Activated CD4-positive, alpha-beta memory T cell treated with anti-CD3 and anti-CD28 coated beads, Interleukin-2, amount 10 ng/mL, durations not matched to agents 7 days and 5 days (primary cell): ENCODE results near the gene FOSL2. TPM values are rescaled to one million over a fixed set of nuclear protein-coding genes. Genes with fewer than 3 reads are reported as not detected.

Source experiments
- CTCF ChIA-PET: fragments of 350-600 bp; sonication (Branson Sonifier 250); formaldehyde crosslinking; loops from one replicate; lab custom pipeline; 2021; ENCODE audit warnings: antibody characterized with exemption, inconsistent platforms; lab: Charles Lee
- POLR2A ChIA-PET: fragments of 350-600 bp; sonication (Branson Sonifier 250); formaldehyde crosslinking; loops from one replicate; lab custom pipeline; 2021; ENCODE audit warnings: antibody characterized with exemption; lab: Charles Lee
- DNase-seq: peaks from one replicate; pipeline ENCODE4 v3.0.0-alpha.2; 2020
- H3K27ac Mint-ChIP-seq: one replicate; pipeline ENCODE4 v1.8.0; 2021; ENCODE audit warnings: mild to moderate bottlenecking, mixed read lengths
- H3K27me3 Mint-ChIP-seq: one replicate; pipeline ENCODE4 v1.8.0; 2021; ENCODE audit warnings: mixed read lengths
- H3K36me3 Mint-ChIP-seq: one replicate; pipeline ENCODE4 v1.8.0; 2021; ENCODE audit warnings: low read depth, mixed read lengths
- H3K4me1 Mint-ChIP-seq: one replicate; pipeline ENCODE4 v1.8.0; 2021; ENCODE audit warnings: mixed read lengths
- H3K4me3 Mint-ChIP-seq: one replicate; pipeline ENCODE4 v1.8.0; 2021; ENCODE audit warnings: mild to moderate bottlenecking, mixed read lengths
- H3K9me3 Mint-ChIP-seq: one replicate; pipeline ENCODE4 v1.8.0; 2021; ENCODE audit warnings: mixed read lengths
- total RNA-seq, 2 experiments: library from RNA; stranded (reverse); gene quantifications; one replicate each; pipeline ENCODE4 v1.2.3, GENCODE V29; 2021

The FOSL2 gene
- total RNA-seq, 2 experiments from 2014 or later = 96.4 to 100 TPM

- Mint-ChIP-seq H3K27me3 (no peaks in the 10 kb centered on the region), H3K4me1 (peaks cover 68% of the 10 kb centered on the region), H3K4me3 (no peak overlapping the region), H3K36me3 (peaks cover 13% of the 10 kb centered on the region), H3K27ac (no peak overlapping the region), H3K9me3 (peaks cover 13% of the 10 kb centered on the region)
- CTCF ChIA-PET = no interaction called here
- POLR2A ChIA-PET = interaction anchor here (0.7 to 1.1 kb wide), 6 partner anchors 11 to 158 kb away, joined by 3 to 4 read pairs (median 3); partner anchors contain the start of gene FOSL2
- no peak for DNase-seq
Observed at GRCh38 chr2:28433935-28434599, 41.4 kb downstream of the FOSL2 start.

- Mint-ChIP-seq H3K4me3 (no peak overlapping the region), H3K27me3 (no peaks in the 10 kb centered on the region), H3K36me3 (peaks cover 11% of the 10 kb centered on the region), H3K9me3 (peaks cover 13% of the 10 kb centered on the region), H3K4me1 (peaks cover 65% of the 10 kb centered on the region), H3K27ac (no peak overlapping the region)
- POLR2A ChIA-PET = interaction anchor here (0.7 to 1.1 kb wide), 7 partner anchors 9 to 159 kb away, joined by 3 to 4 read pairs (median 3); partner anchors contain the start of gene FOSL2
- no peak for DNase-seq
- CTCF ChIA-PET = interaction anchor here (1.2 kb wide), 1 partner anchor 18 kb away, joined by 5 read pairs; no protein-coding TSS in a partner anchor
Observed at GRCh38 chr2:28434600-28434989, 41.9 kb downstream of the FOSL2 start.

- no peaks in the 10 kb centered on the region for H3K27me3 Mint-ChIP-seq
- ChIA-PET POLR2A (interaction anchor here (0.6 to 1.1 kb wide), 4 partner anchors 10 to 159 kb away, joined by 3 to 4 read pairs (median 3); no protein-coding TSS in a partner anchor), CTCF (interaction anchor here (0.8 to 1.3 kb wide), 3 partner anchors 11 to 21 kb away, joined by 4 to 5 read pairs (median 4); no protein-coding TSS in a partner anchor)
- peaks cover 58% of the 10 kb centered on the region for H3K4me1 Mint-ChIP-seq
- DNase-seq = no peak
- peaks cover 13% of the 10 kb centered on the region for H3K9me3 Mint-ChIP-seq
- no peak overlapping the region for H3K4me3 Mint-ChIP-seq
- H3K27ac Mint-ChIP-seq = no peak overlapping the region
- H3K36me3 Mint-ChIP-seq = peaks cover 10% of the 10 kb centered on the region
Observed at GRCh38 chr2:28435241-28435640, 42.6 kb downstream of the FOSL2 start.

- DNase-seq = no peak
- Mint-ChIP-seq H3K4me3 (no peak overlapping the region), H3K36me3 (peaks cover 10% of the 10 kb centered on the region), H3K4me1 (peaks cover 52% of the 10 kb centered on the region), H3K27me3 (no peaks in the 10 kb centered on the region), H3K9me3 (peaks cover 13% of the 10 kb centered on the region), H3K27ac (no peak overlapping the region)
- ChIA-PET POLR2A (interaction anchor here (0.6 to 1.0 kb wide), 2 partner anchors 11 to 44 kb away, joined by 3 read pairs; no protein-coding TSS in a partner anchor), CTCF (interaction anchor here (0.8 to 1.3 kb wide), 3 partner anchors 11 to 22 kb away, joined by 4 to 5 read pairs (median 4); no protein-coding TSS in a partner anchor)
Observed at GRCh38 chr2:28435814-28436351, 43.2 kb downstream of the FOSL2 start.

- Mint-ChIP-seq H3K36me3 (peaks cover 7% of the 10 kb centered on the region), H3K27me3 (no peaks in the 10 kb centered on the region), H3K9me3 (peaks cover 13% of the 10 kb centered on the region), H3K27ac (no peak overlapping the region), H3K4me3 (no peak overlapping the region), H3K4me1 (peaks cover 45% of the 10 kb centered on the region)
- POLR2A ChIA-PET = no interaction called here
- CTCF ChIA-PET = interaction anchor here (1.3 kb wide), 1 partner anchor 23 kb away, joined by 4 read pairs; no protein-coding TSS in a partner anchor
- no peak for DNase-seq
Observed at GRCh38 chr2:28436525-28437051, 43.9 kb downstream of the FOSL2 start.

GRCh38 chr2:28437149-28437835, 44.6 kb downstream of the FOSL2 start:
- Mint-ChIP-seq H3K4me1 (peaks cover 45% of the 10 kb centered on the region), H3K9me3 (peaks cover 13% of the 10 kb centered on the region), H3K27me3 (no peaks in the 10 kb centered on the region), H3K36me3 (peaks cover 13% of the 10 kb centered on the region), H3K27ac (no peak overlapping the region), H3K4me3 (no peak overlapping the region)
- POLR2A ChIA-PET = interaction anchor here (0.6 kb wide), 1 partner anchor 781 kb away, joined by 3 read pairs; no protein-coding TSS in a partner anchor
- CTCF ChIA-PET = interaction anchor here (1.4 kb wide), 1 partner anchor 12 kb away, joined by 3 read pairs; no protein-coding TSS in a partner anchor
- no peak for DNase-seq

- no peak for DNase-seq
- Mint-ChIP-seq H3K27ac (no peak overlapping the region), H3K27me3 (no peaks in the 10 kb centered on the region), H3K4me3 (no peak overlapping the region), H3K4me1 (peaks cover 45% of the 10 kb centered on the region), H3K36me3 (peaks cover 13% of the 10 kb centered on the region), H3K9me3 (peaks cover 10% of the 10 kb centered on the region)
- ChIA-PET CTCF (interaction anchor here (0.6 to 1.4 kb wide), 3 partner anchors 11 to 255 kb away, joined by 3 to 4 read pairs (median 4); no protein-coding TSS in a partner anchor), POLR2A (interaction anchor here (0.6 kb wide), 1 partner anchor 782 kb away, joined by 3 read pairs; no protein-coding TSS in a partner anchor)
Observed at GRCh38 chr2:28437918-28438317, 45.3 kb downstream of the FOSL2 start.

- ChIA-PET CTCF (interaction anchor here (0.6 to 1.4 kb wide), 2 partner anchors 10 to 255 kb away, joined by 3 to 4 read pairs; no protein-coding TSS in a partner anchor), POLR2A (no interaction called here)
- Mint-ChIP-seq H3K4me3 (no peak overlapping the region), H3K27me3 (no peaks in the 10 kb centered on the region), H3K36me3 (peaks cover 12% of the 10 kb centered on the region), H3K27ac (no peak overlapping the region), H3K4me1 (peaks cover 38% of the 10 kb centered on the region), H3K9me3 (peaks cover 5% of the 10 kb centered on the region)
- DNase-seq = no peak
Observed at GRCh38 chr2:28438532-28439063, 45.9 kb downstream of the FOSL2 start.

GRCh38 chr2:28439127-28439526, 46.5 kb downstream of the FOSL2 start:
- CTCF ChIA-PET = no interaction called here
- Mint-ChIP-seq H3K27me3 (no peaks in the 10 kb centered on the region), H3K27ac (no peak overlapping the region), H3K4me3 (no peak overlapping the region), H3K36me3 (peaks cover 6% of the 10 kb centered on the region), H3K4me1 (peaks cover 33% of the 10 kb centered on the region), H3K9me3 (peaks cover under 1% of the 10 kb centered on the region)
- POLR2A ChIA-PET = no interaction called here
- no peak for DNase-seq

- H3K36me3 Mint-ChIP-seq = peaks cover 6% of the 10 kb centered on the region
Observed at GRCh38 chr2:28439763-28440162, 47.1 kb downstream of the FOSL2 start.

GRCh38 chr2:28442328-28442727, 49.7 kb downstream of the FOSL2 start:
- Mint-ChIP-seq H3K36me3 (peaks cover 6% of the 10 kb centered on the region), H3K4me3 (no peak overlapping the region), H3K4me1 (peaks cover 38% of the 10 kb centered on the region), H3K27ac (no peak overlapping the region), H3K27me3 (no peaks in the 10 kb centered on the region), H3K9me3 (no peaks in the 10 kb centered on the region)
- DNase-seq = no peak
- CTCF ChIA-PET = no interaction called here
- POLR2A ChIA-PET = no interaction called here

More at GRCh38 chr2:28439763-28440162, 47.1 kb downstream of the FOSL2 start:
- ChIA-PET POLR2A (interaction anchor here (1.0 kb wide), 1 partner anchor 9 kb away, joined by 3 read pairs; no protein-coding TSS in a partner anchor), CTCF (no interaction called here)
- no peak overlapping the region for H3K27ac Mint-ChIP-seq
- no peak overlapping the region for H3K4me3 Mint-ChIP-seq
- H3K4me1 Mint-ChIP-seq = peaks cover 27% of the 10 kb centered on the region
- no peak for DNase-seq
- H3K27me3 Mint-ChIP-seq = no peaks in the 10 kb centered on the region
- H3K9me3 Mint-ChIP-seq = no peaks in the 10 kb centered on the region

- ChIA-PET POLR2A (interaction anchor here (1.4 to 1.5 kb wide), 3 partner anchors 20 to 37 kb away, joined by 3 to 6 read pairs (median 4); no protein-coding TSS in a partner anchor), CTCF (no interaction called here)
- Mint-ChIP-seq H3K4me3 (no peak overlapping the region), H3K9me3 (no peaks in the 10 kb centered on the region), H3K36me3 (peaks cover 6% of the 10 kb centered on the region), H3K4me1 (peaks cover 57% of the 10 kb centered on the region), H3K27me3 (no peaks in the 10 kb centered on the region), H3K27ac (no peak overlapping the region)
- no peak for DNase-seq
Observed at GRCh38 chr2:28444956-28445355, 52.3 kb downstream of the FOSL2 start.
